Esophagus squamous epithelium (tissue), 4 donors: Measurements from ENCODE around the gene AGRP.

Experiments
- POLR2A ChIP-seq, 4 donors: fragments of 450-650 bp; IDR thresholded peaks; one replicate each; pipeline ENCODE4 v1.6.1; 2017; ENCODE audit warnings: antibody characterized with exemption in 4 of 4, mild to moderate bottlenecking in 4 of 4, moderate library complexity in 3 of 4
- TF ChIP-seq, protein P1 (sequence below), 6 experiments: fragments of 450-650 bp in 4 of 6; fragments of 200-600 bp in 2 of 6; sonication (generic) in 2 of 6; IDR thresholded peaks; one replicate each; pipeline ENCODE4 v1.5.1; 2016 to 2019; ENCODE audit warnings: antibody characterized with exemption in 6 of 6, mild to moderate bottlenecking in 4 of 6, moderate library complexity in 4 of 6

DNA sequence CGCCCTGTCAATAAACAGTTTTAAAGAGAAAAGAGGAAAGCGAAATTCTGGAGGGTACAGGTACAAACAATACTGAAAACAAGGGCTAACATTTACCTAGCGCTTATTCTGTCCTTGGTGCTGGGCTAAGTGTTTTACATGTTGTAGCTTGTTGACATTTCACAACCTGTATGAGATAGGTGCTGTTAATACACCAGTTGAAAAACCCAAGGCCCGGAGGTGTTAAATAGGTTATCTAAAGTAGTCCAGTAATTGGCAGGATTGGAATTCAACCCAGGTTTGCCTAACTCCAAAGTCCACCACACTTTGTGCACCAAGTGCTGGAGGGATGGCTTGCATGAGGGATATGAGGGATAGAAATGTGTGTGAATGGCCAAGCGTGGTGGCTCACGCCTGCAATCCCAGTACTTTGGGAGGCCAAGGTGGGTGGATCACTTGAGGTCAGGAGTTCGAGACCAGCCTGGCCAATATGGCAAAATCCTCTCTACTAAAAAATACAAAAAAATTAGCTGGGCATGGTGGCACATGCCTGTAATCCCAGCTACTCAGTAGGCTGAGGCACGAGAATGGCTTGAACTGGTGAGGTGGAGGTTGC is 5.3 kb downstream of the AGRP start:
- TF ChIP-seq, protein P1, sequence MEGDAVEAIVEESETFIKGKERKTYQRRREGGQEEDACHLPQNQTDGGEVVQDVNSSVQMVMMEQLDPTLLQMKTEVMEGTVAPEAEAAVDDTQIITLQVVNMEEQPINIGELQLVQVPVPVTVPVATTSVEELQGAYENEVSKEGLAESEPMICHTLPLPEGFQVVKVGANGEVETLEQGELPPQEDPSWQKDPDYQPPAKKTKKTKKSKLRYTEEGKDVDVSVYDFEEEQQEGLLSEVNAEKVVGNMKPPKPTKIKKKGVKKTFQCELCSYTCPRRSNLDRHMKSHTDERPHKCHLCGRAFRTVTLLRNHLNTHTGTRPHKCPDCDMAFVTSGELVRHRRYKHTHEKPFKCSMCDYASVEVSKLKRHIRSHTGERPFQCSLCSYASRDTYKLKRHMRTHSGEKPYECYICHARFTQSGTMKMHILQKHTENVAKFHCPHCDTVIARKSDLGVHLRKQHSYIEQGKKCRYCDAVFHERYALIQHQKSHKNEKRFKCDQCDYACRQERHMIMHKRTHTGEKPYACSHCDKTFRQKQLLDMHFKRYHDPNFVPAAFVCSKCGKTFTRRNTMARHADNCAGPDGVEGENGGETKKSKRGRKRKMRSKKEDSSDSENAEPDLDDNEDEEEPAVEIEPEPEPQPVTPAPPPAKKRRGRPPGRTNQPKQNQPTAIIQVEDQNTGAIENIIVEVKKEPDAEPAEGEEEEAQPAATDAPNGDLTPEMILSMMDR (IDR thresholded peaks at IDR 0.05), result no peak
- no peak for TF ChIP-seq POLR2A (IDR thresholded peaks at IDR 0.05)
